Effector memory CD8-positive, alpha-beta T cell (primary cell): Measurements from ENCODE around the gene FIS1.

ENCODE experiments used
- ATAC-seq: fragments of 150-1000 bp; cut with Tn5 transposase; replicated peaks from 2 replicates; pipeline ENCODE4 v1.10.0; 2021; ENCODE audit warnings: mild to moderate bottlenecking, moderate library complexity
- DNase-seq, 3 experiments: peaks; one replicate each; pipeline ENCODE4 v3.0.0; 2021
- H3K27ac Mint-ChIP-seq, 2 donors: one replicate each; pipeline ENCODE4 v1.8.0; 2022; ENCODE audit warnings: mild to moderate bottlenecking in 2 of 2, mixed read lengths in 2 of 2, moderate library complexity in 2 of 2
- H3K27me3 Mint-ChIP-seq, 2 donors: one replicate each; pipeline ENCODE4 v1.8.0; 2022; ENCODE audit warnings: mixed read lengths in 2 of 2
- H3K36me3 Mint-ChIP-seq: one replicate; pipeline ENCODE4 v1.8.0; 2022; ENCODE audit warnings: mild to moderate bottlenecking, moderate library complexity, mixed read lengths; ENCODE audit not compliant: insufficient read depth
- H3K4me1 Mint-ChIP-seq, 2 donors: one replicate each; pipeline ENCODE4 v1.8.0; 2022; ENCODE audit warnings: low read depth in 2 of 2, mixed read lengths in 2 of 2
- H3K4me3 Mint-ChIP-seq, 2 donors: one replicate each; pipeline ENCODE4 v1.8.0; 2022; ENCODE audit warnings: mild to moderate bottlenecking in 2 of 2, mixed read lengths in 2 of 2, moderate library complexity in 2 of 2
- H3K9me3 Mint-ChIP-seq, 2 donors: one replicate each; pipeline ENCODE4 v1.8.0; 2022; ENCODE audit warnings: mixed read lengths in 2 of 2

FIS1 gene

GRCh38 chr7:101245147-101245668 lies 327 bp upstream of the FIS1 start:
- Mint-ChIP-seq H3K4me1 (peaks cover 24 to 35% of the 10 kb centered on the region in 2 donors), H3K4me3 (peak overlapping the region; percentile 91 to 93), H3K36me3 (peaks cover 34% of the 10 kb centered on the region), H3K27ac (peak overlapping the region; percentile 91 to 99), H3K9me3 (no peaks in the 10 kb centered on the region), H3K27me3 (no peaks in the 10 kb centered on the region)
- DNase-seq (no peak), ATAC-seq (no peak)

GRCh38 chr7:101243646-101244374 lies 1.1 kb downstream of the FIS1 start:
- H3K36me3 Mint-ChIP-seq: peaks cover 34% of the 10 kb centered on the region
- H3K27me3 Mint-ChIP-seq: no peaks in the 10 kb centered on the region
- ATAC-seq (no peak), DNase-seq (no peak)
- H3K4me1 Mint-ChIP-seq: peaks cover 20 to 32% of the 10 kb centered on the region in 2 donors
- H3K4me3 Mint-ChIP-seq: peak overlapping the region; percentile 91 to 93
- peak overlapping the region; percentile 91 to 99 for H3K27ac Mint-ChIP-seq
- no peaks in the 10 kb centered on the region for H3K9me3 Mint-ChIP-seq

- no peaks in the 10 kb centered on the region for H3K27me3 Mint-ChIP-seq
- ATAC-seq: no peak
- no peak for DNase-seq
- H3K27ac Mint-ChIP-seq: no peak overlapping the region
- H3K4me1 Mint-ChIP-seq: peaks cover 16 to 28% of the 10 kb centered on the region in 2 donors
- H3K36me3 Mint-ChIP-seq: peaks cover 35% of the 10 kb centered on the region
- no peaks in the 10 kb centered on the region for H3K9me3 Mint-ChIP-seq
- no peak overlapping the region for H3K4me3 Mint-ChIP-seq
These were observed 3.2 kb downstream of the FIS1 start for GRCh38 chr7:101241443-101242349.

- no peak for DNase-seq
- no peak overlapping the region for H3K4me3 Mint-ChIP-seq
- peak overlapping the region in 1 of 2 donors; percentile 59 for H3K27ac Mint-ChIP-seq
- no peaks in the 10 kb centered on the region for H3K27me3 Mint-ChIP-seq
- peaks cover 16 to 28% of the 10 kb centered on the region in 2 donors for H3K4me1 Mint-ChIP-seq
- H3K36me3 Mint-ChIP-seq: peaks cover 35% of the 10 kb centered on the region
- ATAC-seq: no peak
- no peaks in the 10 kb centered on the region for H3K9me3 Mint-ChIP-seq
These were observed 3.9 kb downstream of the FIS1 start for GRCh38 chr7:101241015-101241363.

- peaks cover 12 to 24% of the 10 kb centered on the region in 2 donors for H3K4me1 Mint-ChIP-seq
- H3K36me3 Mint-ChIP-seq: peaks cover 34% of the 10 kb centered on the region
- H3K27ac Mint-ChIP-seq: peak overlapping the region in 1 of 2 donors; percentile 59
- H3K4me3 Mint-ChIP-seq: no peak overlapping the region
- no peaks in the 10 kb centered on the region for H3K9me3 Mint-ChIP-seq
- ATAC-seq (no peak), DNase-seq (no peak)
- no peaks in the 10 kb centered on the region for H3K27me3 Mint-ChIP-seq
These were observed 4.5 kb downstream of the FIS1 start for GRCh38 chr7:101240226-101241014.

- no peak for DNase-seq
- no peak for ATAC-seq
- no peak overlapping the region for H3K4me3 Mint-ChIP-seq
- peaks cover 7 to 19% of the 10 kb centered on the region in 2 donors for H3K4me1 Mint-ChIP-seq
- H3K27me3 Mint-ChIP-seq: no peaks in the 10 kb centered on the region
- H3K36me3 Mint-ChIP-seq: peaks cover 29% of the 10 kb centered on the region
- no peak overlapping the region for H3K27ac Mint-ChIP-seq
- H3K9me3 Mint-ChIP-seq: no peaks in the 10 kb centered on the region
These were observed 5.0 kb downstream of the FIS1 start for GRCh38 chr7:101239951-101240220.

GRCh38 chr7:101239191-101239950 lies 5.5 kb downstream of the FIS1 start:
- DNase-seq: no peak
- no peaks in the 10 kb centered on the region for H3K27me3 Mint-ChIP-seq
- H3K9me3 Mint-ChIP-seq: no peaks in the 10 kb centered on the region
- no peak for ATAC-seq
- H3K27ac Mint-ChIP-seq: no peak overlapping the region
- peaks cover 24% of the 10 kb centered on the region for H3K36me3 Mint-ChIP-seq
- no peak overlapping the region for H3K4me3 Mint-ChIP-seq
- H3K4me1 Mint-ChIP-seq: peaks cover 5 to 14% of the 10 kb centered on the region in 2 donors

GRCh38 chr7:101238226-101239182 lies 6.4 kb downstream of the FIS1 start:
- no peak for ATAC-seq
- H3K9me3 Mint-ChIP-seq: no peaks in the 10 kb centered on the region
- peaks cover under 1 to 8% of the 10 kb centered on the region in 2 donors for H3K4me1 Mint-ChIP-seq
- H3K36me3 Mint-ChIP-seq: peaks cover 20% of the 10 kb centered on the region
- DNase-seq: no peak
- no peak overlapping the region for H3K27ac Mint-ChIP-seq
- H3K4me3 Mint-ChIP-seq: no peak overlapping the region
- H3K27me3 Mint-ChIP-seq: no peaks in the 10 kb centered on the region

GRCh38 chr7:101237206-101238067 lies 7.4 kb downstream of the FIS1 start, which contains the start of gene CLDN15:
CLDN15 (minus strand) TSS chr7:101237802; CDS start chr7:101237581, 221 bp downstream.
- Mint-ChIP-seq H3K27me3 (no peaks in the 10 kb centered on the region), H3K4me3 (no peak within 1 kb of the TSS), H3K4me1 (peaks cover 0 to 4% of the 10 kb centered on the region in 2 donors), H3K9me3 (no peaks in the 10 kb centered on the region), H3K36me3 (peaks cover 20% of the 10 kb centered on the region), H3K27ac (no peak within 1 kb of the TSS)
- DNase-seq: no peak
- ATAC-seq: no peak

- Mint-ChIP-seq H3K4me1 (peaks cover 0 to 4% of the 10 kb centered on the region in 2 donors), H3K36me3 (peaks cover 21% of the 10 kb centered on the region), H3K9me3 (no peaks in the 10 kb centered on the region), H3K27me3 (no peaks in the 10 kb centered on the region), H3K27ac (no peak overlapping the region), H3K4me3 (no peak overlapping the region)
- ATAC-seq (no peak), DNase-seq (no peak)
These were observed 8.5 kb downstream of the FIS1 start for GRCh38 chr7:101236292-101236835.

- Mint-ChIP-seq H3K4me1 (peaks cover 0 to 3% of the 10 kb centered on the region in 2 donors), H3K4me3 (no peak overlapping the region), H3K27ac (no peak overlapping the region), H3K9me3 (no peaks in the 10 kb centered on the region), H3K27me3 (no peaks in the 10 kb centered on the region), H3K36me3 (peaks cover 25% of the 10 kb centered on the region)
- DNase-seq: no peak
- no peak for ATAC-seq
These were observed 9.4 kb downstream of the FIS1 start for GRCh38 chr7:101235522-101235921.
